K562 (cell line): ENCODE measurements around the gene NEFH. TPM values are rescaled to one million over a fixed set of nuclear protein-coding genes. Genes with fewer than 3 reads are reported as not detected.

ENCODE experiments used
- ATAC-seq: fragments of 200-7000 bp; cut with Tn5 transposase; 3 replicates; pipeline ENCODE4 v1.9.1; 2020; ENCODE audit warnings: moderate library complexity
- BruUV-seq: library from RNA; stranded (reverse); fragments of 400-500 nt; replicated peaks from 2 replicates; lab custom pipeline; 2021; lab: Mats Ljungman, UMichigan
- CTCF ChIA-PET: fragments of 300-600 bp; formaldehyde crosslinking; extraction: SDS; loops from one replicate; lab custom pipeline; 2021; ENCODE audit warnings: low intra/inter-chr PET ratio; lab: Yijun Ruan, JAX
- POLR2A ChIA-PET: fragments of 300-600, 350-650 bp; sonication (Branson Sonifier 250); formaldehyde crosslinking; extraction: SDS; loops from one replicate; lab custom pipeline; 2021; ENCODE audit warnings: antibody characterized with exemption, inconsistent platforms; lab: Yijun Ruan, JAX
- DNase-seq, 4 experiments: peaks; one replicate each; pipeline versions ENCODE4 v3.0.0 to v3.0.0-alpha.2; 2011 to 2018; ENCODE audit warnings: low spot score in 3 of 4, mixed read lengths in 3 of 4; ENCODE audit errors: extremely low read depth in 1 of 4
- FAIRE-seq: peaks from 2 replicates; lab custom pipeline; 2011; peaks lifted over from hg19 to GRCh38; lab: Jason Lieb, UNC
- H2AFZ ChIP-seq: 2 replicates; pipeline ENCODE4 v1.6.0; 2011; ENCODE audit warnings: low read depth, low read length, control low read depth, inconsistent platforms
- H3K27ac ChIP-seq: fragments of 200-600 bp; 3 replicates; pipeline ENCODE4 v1.8.0; 2011; ENCODE audit warnings: low read depth, mild to moderate bottlenecking, control low read depth, inconsistent platforms, low read length, moderate library complexity, mixed read lengths; ENCODE audit errors: extremely low read depth
- H3K27me3 ChIP-seq, 2 experiments: fragments of 300-600 bp in 1 of 2; 2 replicates in 1 of 2; 3 replicates in 1 of 2; pipeline versions ENCODE4 v1.6.0 to v1.8.0; 2011; ENCODE audit warnings: inconsistent platforms in 2 of 2, low read length in 2 of 2, mild to moderate bottlenecking in 1 of 2, mixed read lengths in 1 of 2, moderate library complexity in 1 of 2; ENCODE audit not compliant: control insufficient read depth in 2 of 2, insufficient read depth in 2 of 2
- H3K36me3 ChIP-seq: fragments of 300-600 bp; 3 replicates; pipeline ENCODE4 v1.8.0; 2011; ENCODE audit warnings: mild to moderate bottlenecking, low read length, inconsistent platforms; ENCODE audit not compliant: control insufficient read depth, insufficient read depth
- H3K4me1 ChIP-seq, 2 experiments: fragments of 200-600 bp in 1 of 2; replicated peaks in 1 of 2; 2 replicates in 1 of 2; 3 replicates in 1 of 2; pipeline versions ENCODE4 v1.5.1 to v1.8.0; 2011; ENCODE audit warnings: inconsistent platforms in 2 of 2, low read length in 2 of 2, mild to moderate bottlenecking in 1 of 2, mixed read lengths in 1 of 2, moderate library complexity in 1 of 2; ENCODE audit not compliant: control insufficient read depth in 2 of 2, insufficient read depth in 2 of 2
- H3K4me2 ChIP-seq: 2 replicates; pipeline ENCODE4 v1.6.1; 2011; ENCODE audit warnings: low read length, control low read depth, inconsistent platforms, mixed read lengths; ENCODE audit not compliant: insufficient read depth
- H3K4me3 ChIP-seq: fragments of 200-600 bp; sonication (generic), shearing (Covaris generic); 2 replicates; pipeline ENCODE4 v1.5.1; 2016; ENCODE audit warnings: control low read depth, inconsistent platforms
- H3K79me2 ChIP-seq: fragments of 200-600 bp; 3 replicates; pipeline ENCODE4 v1.8.0; 2011; ENCODE audit warnings: low read length, inconsistent platforms; ENCODE audit not compliant: control insufficient read depth, insufficient read depth
- H3K9ac ChIP-seq, 2 experiments: 2 replicates each; pipeline versions ENCODE4 v1.6.0 to v1.6.1; 2011; ENCODE audit warnings: low read depth in 2 of 2, low read length in 2 of 2, control low read depth in 1 of 2, inconsistent platforms in 1 of 2, mild to moderate bottlenecking in 1 of 2, mixed read lengths in 1 of 2; ENCODE audit not compliant: insufficient read depth in 1 of 2
- H3K9me1 ChIP-seq: one replicate; pipeline ENCODE4 v1.6.0; 2011; ENCODE audit warnings: inconsistent platforms, mild to moderate bottlenecking, low read length, moderate library complexity; ENCODE audit not compliant: control insufficient read depth, insufficient read depth
- H3K9me3 ChIP-seq: replicated peaks from 2 replicates; pipeline ENCODE4 v1.5.1; 2011; ENCODE audit warnings: low read depth, low read length, inconsistent platforms; ENCODE audit not compliant: control insufficient read depth, insufficient read depth
- H4K20me1 ChIP-seq: replicated peaks from 2 replicates; pipeline ENCODE4 v1.6.1; 2011; ENCODE audit warnings: low read length, inconsistent platforms, mixed read lengths; ENCODE audit not compliant: control insufficient read depth, insufficient read depth
- ATF7 ChIP-seq: fragments of 450-650 bp; IDR thresholded peaks from 2 replicates; pipeline ENCODE4 v1.7.1; 2014; ENCODE audit warnings: mild to moderate bottlenecking, moderate library complexity
- CC2D1A ChIP-seq: fragments of 450-650 bp; IDR thresholded peaks from 2 replicates; pipeline ENCODE4 v1.6.1; 2017; ENCODE audit warnings: mild to moderate bottlenecking
- CTCF ChIP-seq, 3 experiments: IDR thresholded peaks in 2 of 3; conservative IDR thresholded peaks in 1 of 3; 2 replicates each; pipeline ENCODE4 v1.5.1; 2011 to 2012; ENCODE audit warnings: low read length in 3 of 3, mild to moderate bottlenecking in 3 of 3, control low read depth in 2 of 3, improper control_type of control experiment in 1 of 3, inconsistent platforms in 1 of 3, low read depth in 1 of 3, mixed read lengths in 1 of 3, moderate library complexity in 1 of 3; ENCODE audit not compliant: insufficient read depth in 2 of 3
- JUN ChIP-seq, 2 experiments: sonication (generic) in 1 of 2; formaldehyde crosslinking in 1 of 2; IDR thresholded peaks; 2 replicates each; pipeline versions ENCODE4 v1.6.1 to v1.8.0; 2012 to 2022; ENCODE audit warnings: borderline replicate concordance in 2 of 2, mild to moderate bottlenecking in 2 of 2, improper control_type of control experiment in 1 of 2, low read depth in 1 of 2, low read length in 1 of 2, missing genetic modification reagents in 1 of 2
- RAD21 ChIP-seq, 2 experiments: fragments of 250-450 bp in 1 of 2; fragments of 450-650 bp in 1 of 2; sonication (Bioruptor Pico) in 1 of 2; formaldehyde crosslinking in 1 of 2; IDR thresholded peaks in 1 of 2; conservative IDR thresholded peaks in 1 of 2; 2 replicates each; pipeline versions ENCODE4 v1.4.0 to v1.8.0; 2020 to 2022; ENCODE audit warnings: mild to moderate bottlenecking in 2 of 2, moderate library complexity in 1 of 2
- REST ChIP-seq, 2 experiments: fragments of 450-650 bp; formaldehyde crosslinking in 1 of 2; IDR thresholded peaks; 2 replicates each; pipeline versions ENCODE4 v1.4.0 to v1.6.1; 2014 to 2020; ENCODE audit warnings: mild to moderate bottlenecking in 2 of 2, borderline replicate concordance in 1 of 2, low read depth in 1 of 2
- SMC3 ChIP-seq: conservative IDR thresholded peaks from 2 replicates; pipeline ENCODE4 v1.6.1; 2011; ENCODE audit warnings: low read depth, low read length, improper control_type of control experiment; ENCODE audit not compliant: insufficient read depth
- STAG1 ChIP-seq: sonication (generic); formaldehyde crosslinking; IDR thresholded peaks from 2 replicates; pipeline ENCODE4 v1.5.0; 2020; ENCODE audit warnings: missing genetic modification reagents, borderline replicate concordance
- ZNF766 ChIP-seq: fragments of 200-800 bp; sonication (Bioruptor generic); conservative IDR thresholded peaks from 2 replicates; pipeline ENCODE4 v1.6.1; 2016; ENCODE audit warnings: missing genetic modification characterization, missing compliant biosample characterization
- WGBS: fragments of 100-300 bp; shearing (Covaris generic); methylation state at CpG from one replicate; pipeline ENCODE4 v1.1.6; 2016; ENCODE audit warnings: low coverage, mixed read lengths; ENCODE audit not compliant: insufficient coverage; ENCODE audit errors: missing lambda C conversion rate; 5-methylcytosine and 5-hydroxymethylcytosine counted together
- in situ Hi-C: fragments of 300-500 bp; cut with MboI; formaldehyde crosslinking; loops from 4 replicates; pipeline ENCODE4 v1.15.0; 2018; ENCODE audit warnings: inconsistent platforms, mixed read lengths
- intact Hi-C: fragments of 100-400 bp; cut with micrococcal nuclease; formaldehyde crosslinking; loops from 2 replicates; pipeline ENCODE4 v1.14.2; 2022
- polyA plus RNA-seq, 8 experiments: library from polyadenylated mRNA; depleted of rRNA in 4 of 8; stranded (reverse) in 5 of 8; unstranded in 3 of 8; fragments of >200 nt; fragmentation: Nextera tagmentation in 2 of 8; fragmentation: Illumina TruSeq in 1 of 8; extraction: Ambion mirVana in 2 of 8; extraction: Trizol in 1 of 8; gene quantifications; 2 replicates each; pipeline versions ENCODE4 v1.2.1 to v1.2.3, GENCODE V29; 2011 to 2014; ENCODE audit warnings: inconsistent platforms in 1 of 8, missing spikeins in 1 of 8
- total RNA-seq, 7 experiments: library from RNA; depleted of rRNA in 6 of 7; stranded (reverse); fragments of >200 nt in 6 of 7; fragmentation: Illumina TruSeq in 2 of 7; extraction: Trizol in 2 of 7; gene quantifications; 2 replicates each; pipeline versions ENCODE4 v1.2.1 to v1.2.3, GENCODE V29; 2011 to 2021; ENCODE audit warnings: low replicate concordance in 1 of 7

The NEFH gene
- total and polyA plus RNA-seq, 9 of the 15 experiments (the other 6 are each of a cell fraction or from before 2014, with no cell fraction given), result 2.3 to 26.9 (median 10.8) TPM

GRCh38 chr22:29524442-29525191 lies 44.6 kb downstream of the NEFH start:
- in situ Hi-C loops, result loop anchor here (10.0 kb wide), 1 partner anchor 130 kb away; no protein-coding TSS in a partner anchor
- DNase-seq (peak in 3 of 4 experiments; percentile 26 to 51 (median 46)), ATAC-seq (peak; percentile 93), FAIRE-seq (no peak)
- WGBS, result 70% methylated on average over 5 of the region's 5 CpGs
- H3K4me1 ChIP-seq, result peaks cover 0 to 10% of the 10 kb centered on the region in 2 experiments; a peak in 3 of 5 replicates
- peaks cover 85% of the 10 kb centered on the region for H3K36me3 ChIP-seq
- no TSS peak for BruUV-seq
- no peaks in the 10 kb centered on the region for H3K9me3 ChIP-seq
- no peak overlapping the region for H3K4me2 ChIP-seq
- H3K27me3 ChIP-seq, result no peaks in the 10 kb centered on the region
- no peaks in the 10 kb centered on the region for H3K9me1 ChIP-seq
- no peak overlapping the region for H2AFZ ChIP-seq
- CTCF ChIA-PET, result interaction anchor here (1.1 to 1.7 kb wide), 2 partner anchors 44 to 54 kb away, joined by 4 to 7 read pairs; no protein-coding TSS in a partner anchor
- H3K9ac ChIP-seq, result no peak overlapping the region
- no peaks in the 10 kb centered on the region for H4K20me1 ChIP-seq
- POLR2A ChIA-PET, result interaction anchor here (0.9 to 1.1 kb wide), 2 partner anchors 30 to 44 kb away, joined by 3 to 4 read pairs; no protein-coding TSS in a partner anchor
- no peak overlapping the region for H3K27ac ChIP-seq
- intact Hi-C loops, result loop anchor here (2.0 kb wide), 2 partner anchors 44 to 130 kb away; partner anchors contain the start of gene NEFH
- H3K4me3 ChIP-seq, result no peak overlapping the region
- no peaks in the 10 kb centered on the region for H3K79me2 ChIP-seq
- TF ChIP-seq REST (IDR thresholded peaks at IDR 0.05; ENCODE audit: borderline replicate concordance) (peak; percentile 58; the same call in 1 of the 2 replicates), REST (CRISPR knock-in tag; IDR thresholded peaks at IDR 0.05; ENCODE audit: low read depth) (no peak), CTCF (IDR thresholded peaks at IDR 0.05 in 2 of 3, conservative IDR thresholded peaks at IDR 0.05 in 1 of 3; ENCODE audit: insufficient read depth in 2 of 3, low read depth in 1 of 3, low read length in 3 of 3) (peak; percentile 62 to 67 (median 64)), STAG1 (CRISPR knock-in tag) (peak; percentile 9; the same call in 1 of the 2 replicates), RAD21 (CRISPR knock-in tag; conservative IDR thresholded peaks at IDR 0.05 in 1 of 2, IDR thresholded peaks at IDR 0.05 in 1 of 2) (peak; percentile 42 to 59), ZNF766 (CRISPR knock-in tag) (no peak), ATF7 (no peak), CC2D1A (0 out of 2 replicates have a peak, but pooled peaks have one; percentile 36), JUN (IDR thresholded peaks at IDR 0.05; ENCODE audit: borderline replicate concordance, low read depth, low read length) (no peak), JUN (CRISPR knock-in tag; IDR thresholded peaks at IDR 0.05; ENCODE audit: borderline replicate concordance) (no peak), SMC3 (peak; percentile 54)
